Measurements from ENCODE around the gene BHLHE23.
"Not testable (repeated sequence)": the region's sequence is repeated elsewhere in the genome, so short reads cannot be mapped to it uniquely, and the experiment has no call there.

Gene BHLHE23

GRCh38 chr20:63042448-63043071, 35.8 kb upstream of the BHLHE23 start:
- DNase-seq, result no peak

GRCh38 chr20:63041776-63042175, 35.0 kb upstream of the BHLHE23 start:
- no peak for DNase-seq

DNA sequence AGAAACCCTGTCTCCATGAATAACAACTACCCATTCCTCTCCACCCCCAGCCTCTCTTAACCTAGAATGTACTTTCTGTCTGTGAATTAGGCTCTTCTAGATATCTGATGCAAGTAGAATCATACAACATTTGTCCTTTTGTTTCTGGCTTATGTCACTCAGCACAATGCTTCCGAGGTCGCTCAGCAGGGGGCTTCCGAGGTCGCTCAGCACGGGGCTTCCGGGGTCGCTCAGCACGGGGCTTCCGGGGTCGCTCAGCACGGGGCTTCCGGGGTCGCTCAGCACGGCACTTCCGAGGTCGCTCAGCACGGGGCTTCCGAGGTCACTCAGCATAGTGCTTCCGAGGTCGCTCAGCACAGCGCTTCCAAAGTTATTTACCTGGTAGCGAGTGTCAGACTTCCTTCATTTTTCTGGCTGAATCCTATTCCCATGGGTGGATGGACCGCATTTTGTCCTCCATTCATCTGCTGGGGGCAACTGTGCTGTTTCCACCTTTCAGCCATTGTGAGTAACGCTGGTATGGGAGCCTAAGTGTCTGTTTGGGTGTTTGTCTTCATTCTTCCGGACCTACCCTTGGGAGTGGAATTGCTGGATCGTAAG, 31.0 kb upstream of the BHLHE23 start:
- DNase-seq, result no peak

DNA sequence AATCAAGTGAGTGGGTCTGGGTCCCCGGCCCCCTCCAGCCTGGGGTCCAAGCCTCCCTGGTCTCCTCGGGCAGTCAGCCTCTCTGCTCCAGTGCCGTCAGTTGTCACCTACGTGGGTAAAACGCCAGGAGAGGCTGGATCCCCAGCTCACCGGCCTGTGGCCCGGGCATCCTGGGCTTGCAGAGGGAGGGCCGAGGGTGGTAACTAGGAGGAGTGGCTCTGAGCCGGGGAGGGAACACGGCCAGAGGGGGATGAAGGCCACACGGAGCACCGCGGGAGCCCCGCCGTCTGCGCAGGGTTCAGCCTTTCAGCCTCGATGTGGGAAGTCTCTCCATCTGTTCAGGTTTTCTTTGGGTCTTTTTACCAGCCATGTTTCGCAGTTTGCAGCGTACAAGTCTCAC, 29.5 kb upstream of the BHLHE23 start:
- DNase-seq, result no peak

DNA sequence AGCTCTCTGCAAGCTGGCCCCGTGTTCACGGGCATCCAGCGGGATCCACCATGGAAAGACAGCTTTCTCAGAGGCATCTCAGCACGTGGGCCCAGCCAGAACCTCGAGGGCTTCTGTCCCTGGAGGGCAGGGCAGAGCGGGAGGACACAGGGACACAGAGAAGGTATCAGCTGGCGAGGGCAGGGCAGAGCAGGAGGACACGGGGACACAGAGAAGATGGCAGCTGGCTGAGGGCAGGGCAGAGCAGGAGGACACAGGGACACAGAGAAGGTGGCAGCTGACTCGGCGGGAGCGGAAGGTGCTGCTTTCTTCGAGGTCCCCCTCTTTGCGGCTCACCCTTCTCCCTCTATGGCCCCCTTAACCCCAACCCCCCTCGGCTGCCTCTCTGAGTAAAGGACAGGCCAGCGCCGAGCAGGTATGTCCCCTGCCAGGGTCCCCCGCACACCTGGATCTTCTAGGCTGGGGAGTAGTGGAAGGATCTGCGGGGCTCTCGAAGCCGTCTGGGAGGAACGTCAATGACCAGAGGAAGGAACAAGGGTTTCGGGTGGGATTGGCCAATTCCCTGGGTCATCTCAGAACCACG, 28.9 kb upstream of the BHLHE23 start:
- no peak for DNase-seq

- not testable (repeated sequence) for DNase-seq
Observed at GRCh38 chr20:63034710-63035602, 28.2 kb upstream of the BHLHE23 start.

- DNase-seq, result no peak
Observed at GRCh38 chr20:63033794-63034709, 27.3 kb upstream of the BHLHE23 start.

DNA sequence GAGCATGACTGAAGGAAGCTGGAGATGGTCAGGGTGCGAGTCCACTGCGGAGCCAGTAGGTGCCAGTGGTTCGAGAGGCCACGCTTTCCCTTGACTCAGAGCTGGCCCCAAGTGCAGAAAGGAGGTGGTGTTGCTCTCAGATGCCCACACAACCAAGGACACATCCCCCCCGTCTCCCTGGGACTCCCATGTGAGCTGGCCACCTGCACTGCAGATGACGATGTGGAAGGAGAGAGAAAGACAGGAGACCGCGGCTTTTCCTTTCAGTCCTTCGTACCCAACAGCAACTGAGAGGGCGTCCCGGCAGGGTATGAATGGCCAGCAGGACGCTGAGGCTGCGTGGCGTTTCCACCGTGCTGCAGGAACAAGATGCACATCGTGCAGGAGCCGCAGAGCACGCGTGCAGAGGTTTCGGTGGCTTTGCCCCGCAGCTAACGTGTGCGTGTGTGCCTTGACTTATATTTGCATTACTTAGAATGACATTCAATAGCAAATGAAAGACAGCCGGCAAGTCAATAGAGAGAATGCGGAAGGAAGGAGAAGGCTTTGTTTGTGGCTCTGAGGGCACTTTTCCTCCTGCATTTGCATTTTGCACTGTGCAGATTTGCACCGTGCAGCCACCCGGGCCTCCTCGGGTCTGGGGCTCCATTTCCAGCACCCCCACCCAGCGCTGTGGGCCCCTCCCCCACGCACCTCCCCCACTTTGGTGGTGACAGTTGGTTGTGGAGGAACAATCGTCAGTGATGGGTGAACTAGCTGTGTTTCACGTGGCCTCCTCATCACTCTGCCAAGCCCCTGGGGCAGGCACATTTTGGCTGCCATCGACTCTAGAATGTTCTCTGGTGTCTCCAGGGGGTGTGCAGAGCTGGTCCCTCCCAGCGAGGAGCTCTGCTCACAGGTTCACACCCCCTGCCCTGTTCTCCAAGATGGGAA, 26.4 kb upstream of the BHLHE23 start:
- no peak for DNase-seq

DNA sequence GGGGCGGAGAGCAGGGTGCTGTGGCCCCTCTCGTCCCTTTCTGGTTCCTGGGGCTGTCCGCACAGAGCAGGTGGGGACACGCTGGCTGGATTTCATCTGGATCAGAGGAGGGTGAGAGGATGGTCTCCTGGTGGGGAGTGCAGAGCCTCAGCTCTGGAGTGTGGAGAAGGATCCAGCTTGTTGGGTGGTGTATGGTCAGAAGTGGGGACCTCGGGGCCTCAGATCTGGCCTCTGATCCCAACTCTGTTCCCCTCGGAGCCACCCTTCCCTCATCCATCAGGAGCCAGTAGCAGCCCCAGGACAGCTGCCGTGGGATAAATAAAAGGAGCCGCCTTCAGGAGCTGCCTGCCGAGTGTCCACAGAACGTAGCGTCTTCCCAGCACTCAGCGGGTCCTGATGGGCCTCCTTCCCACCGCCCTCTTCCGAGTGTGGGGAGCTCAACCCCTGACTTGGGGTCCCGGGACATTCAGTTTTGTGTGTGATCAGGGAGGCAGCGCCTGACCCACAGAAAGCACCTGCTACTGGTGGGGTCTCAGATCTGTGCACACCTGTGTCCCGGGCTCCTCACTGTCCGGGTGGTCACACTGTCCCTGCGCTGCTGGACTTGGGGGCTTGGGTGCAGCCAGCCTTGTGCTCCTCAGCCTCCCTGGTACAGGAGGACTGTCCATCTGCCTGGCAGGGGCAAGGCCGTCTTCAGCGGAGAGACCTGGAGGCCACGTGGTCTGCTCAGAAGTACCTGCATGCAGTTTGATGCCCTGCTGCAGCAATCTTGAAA, 25.4 kb upstream of the BHLHE23 start:
- no peak for DNase-seq

DNA sequence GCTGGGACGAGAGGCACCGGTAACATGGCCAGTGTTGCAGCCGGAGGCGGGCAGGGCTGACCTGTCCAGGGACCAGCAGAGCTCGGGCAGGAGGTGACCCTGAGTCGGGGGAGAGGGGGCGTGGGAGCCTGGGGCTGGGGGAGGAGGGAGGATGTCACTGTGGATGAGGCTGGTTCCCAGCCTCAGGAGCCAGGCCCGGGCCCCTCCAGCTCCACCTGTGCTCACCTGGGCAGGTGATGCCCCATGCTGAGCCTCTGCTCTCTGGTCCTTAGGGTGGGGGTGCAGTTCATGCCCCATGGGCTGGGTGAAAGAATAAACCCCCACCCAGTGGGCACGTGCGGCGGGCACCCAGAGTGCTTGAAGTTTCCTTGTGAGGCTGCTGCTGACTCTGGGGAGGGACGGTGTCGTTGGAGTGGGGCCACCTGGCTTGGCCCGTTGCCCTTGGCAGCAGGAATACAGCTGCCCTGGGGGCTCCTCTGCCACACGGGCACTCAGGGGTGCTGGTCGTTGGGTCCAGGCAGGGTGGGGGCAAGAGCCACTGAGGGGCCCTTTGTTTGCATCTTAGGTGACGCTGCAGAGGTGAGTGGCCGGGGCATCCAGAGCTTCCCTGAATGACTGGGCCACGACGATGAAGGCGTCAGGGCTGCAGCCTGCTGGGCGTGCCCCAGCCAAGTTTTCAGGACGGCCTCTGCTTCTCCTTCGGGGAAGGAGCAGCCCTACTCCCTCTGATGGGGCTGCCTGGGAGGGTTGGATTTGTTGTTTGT, 24.7 kb upstream of the BHLHE23 start:
- no peak for DNase-seq

DNA sequence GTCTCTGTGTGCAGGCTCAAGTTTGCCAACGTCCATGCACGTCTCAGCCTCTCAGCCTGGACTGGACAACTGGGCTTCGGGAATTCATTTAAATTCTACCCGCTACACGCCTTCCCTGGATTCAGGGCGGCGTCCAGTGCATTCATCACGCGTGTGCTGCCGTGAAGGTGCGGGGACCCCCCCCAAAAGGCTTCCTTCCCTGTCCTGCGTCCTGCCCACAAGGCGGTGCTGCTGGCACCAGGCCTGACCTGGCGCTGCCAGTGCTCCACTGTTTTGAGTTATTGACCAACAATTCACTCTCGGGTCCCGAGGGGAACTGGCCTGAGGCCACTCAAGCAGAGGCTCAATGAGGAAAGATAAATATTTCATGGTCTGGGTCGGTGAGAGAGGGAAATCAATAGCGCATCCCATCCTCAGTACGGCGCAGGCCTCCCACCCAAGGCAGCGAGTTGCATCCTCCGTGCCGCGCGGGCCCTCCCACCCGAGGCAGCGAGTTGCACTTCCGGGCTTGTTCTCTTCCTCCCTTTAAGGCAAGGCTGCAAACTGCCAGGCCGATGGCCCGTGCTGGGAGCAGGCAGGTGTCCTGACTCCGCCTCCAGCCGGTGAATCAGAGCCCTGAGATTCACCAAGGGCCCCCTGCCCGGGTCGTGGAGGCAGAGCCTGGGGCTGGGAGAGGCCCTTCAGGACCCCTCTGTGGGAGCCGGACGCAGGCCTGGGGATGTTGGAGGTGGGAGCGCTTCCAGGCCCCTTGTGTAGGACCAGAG, 22.8 kb upstream of the BHLHE23 start:
- no peak for DNase-seq

DNA sequence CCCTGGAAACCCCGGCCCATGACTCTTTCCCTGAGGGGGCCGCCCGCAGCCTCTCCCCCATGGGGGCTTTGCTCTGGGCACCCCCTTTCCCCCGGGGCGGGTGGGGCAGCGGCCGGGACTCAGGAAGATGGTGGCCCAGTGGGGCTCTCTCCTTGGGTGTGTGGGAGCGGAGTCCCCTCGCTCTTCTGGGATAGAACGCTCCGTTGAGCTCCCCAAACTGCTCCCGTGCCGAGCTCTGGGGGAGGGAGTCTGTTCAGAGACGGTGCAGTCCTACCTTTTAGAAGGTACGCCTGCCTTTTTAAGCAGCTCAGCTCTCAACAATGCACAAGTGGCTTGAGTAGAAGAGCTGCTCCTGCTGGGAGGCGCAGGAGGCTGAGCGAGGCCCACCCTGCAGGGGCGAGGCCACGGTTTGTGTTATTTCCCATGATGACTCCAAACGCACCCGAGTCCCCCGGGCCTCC, 21.7 kb upstream of the BHLHE23 start:
- DNase-seq, result no peak

DNA sequence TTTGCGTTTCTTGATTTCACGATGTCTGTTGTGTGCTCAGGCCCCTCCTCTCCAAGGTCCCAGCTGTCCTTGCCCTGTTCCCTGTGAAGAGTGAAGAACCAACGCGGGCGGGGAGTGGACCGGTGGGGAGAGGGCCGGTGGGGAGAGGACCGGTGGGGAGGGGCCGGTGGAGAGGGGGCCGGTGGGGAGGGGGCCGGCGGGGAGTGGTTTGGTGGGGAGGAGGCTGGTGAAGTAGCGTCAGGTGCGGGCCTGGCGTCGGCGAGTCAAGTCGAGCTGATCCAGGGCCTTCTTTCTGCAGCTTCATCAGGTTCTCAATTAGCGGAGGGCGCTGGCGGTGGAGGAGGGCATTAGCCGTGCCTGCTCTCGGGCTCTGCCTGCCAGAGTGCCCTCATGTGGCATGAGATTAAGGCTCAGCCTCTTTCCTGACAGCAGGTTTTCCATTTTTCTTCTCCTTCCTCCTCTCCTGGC, 21.2 kb upstream of the BHLHE23 start:
- no peak for DNase-seq

GRCh38 chr20:63027221-63027921, 20.6 kb upstream of the BHLHE23 start:
- DNase-seq, result no peak

DNA sequence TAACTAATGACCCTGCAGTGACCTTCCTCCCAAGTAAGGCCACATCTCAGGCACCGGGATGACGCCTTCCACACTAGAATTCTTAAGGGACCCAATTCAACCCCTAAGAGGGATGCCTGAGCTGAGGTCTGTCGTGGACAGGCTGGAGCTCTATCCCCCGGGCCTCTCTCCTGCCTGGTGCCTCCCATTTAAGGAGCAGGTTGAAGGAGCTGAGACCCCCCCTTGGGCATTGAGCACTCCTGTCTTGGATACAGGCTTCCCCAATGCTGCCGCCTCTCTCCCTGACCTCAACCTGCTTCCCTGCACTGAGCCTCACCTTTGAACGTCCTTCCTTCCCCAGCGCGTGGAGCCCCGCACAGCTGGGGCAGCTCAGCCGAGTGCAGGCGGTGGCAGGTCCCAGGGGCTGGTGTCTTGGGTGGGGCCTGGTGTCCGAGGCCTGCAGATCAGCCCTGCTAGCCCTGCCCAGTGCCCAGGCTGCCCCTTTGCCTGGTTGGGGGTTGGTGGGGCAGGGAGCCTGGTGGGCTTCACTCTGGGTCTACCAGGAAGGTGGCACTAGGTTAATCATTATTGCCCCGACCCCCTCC, 19.9 kb upstream of the BHLHE23 start:
- no peak for DNase-seq

GRCh38 chr20:63025534-63026331, 19.0 kb upstream of the BHLHE23 start:
- no peak for DNase-seq
